GM12878 (cell line): ENCODE results near the gene ABCC3. TPM values are rescaled to one million over a fixed set of nuclear protein-coding genes. Genes with fewer than 3 reads are reported as not detected.

Experiments used
- ATAC-seq: fragments of 200-7000 bp; cut with Tn5 transposase; 3 replicates; pipeline ENCODE4 v1.9.1; 2020; ENCODE audit warnings: mild to moderate bottlenecking, moderate library complexity
- BruUV-seq: library from RNA; stranded (reverse); fragments of 400-500 nt; replicated peaks from 2 replicates; lab custom pipeline; 2021; lab: Mats Ljungman, UMichigan
- CTCF ChIA-PET: fragments of 300-600 bp; sonication (Branson Sonifier 250); formaldehyde crosslinking; extraction: SDS; loops from one replicate; lab custom pipeline; 2021; ENCODE audit warnings: inconsistent platforms; lab: Yijun Ruan, JAX
- POLR2A ChIA-PET: fragments of 350-600 bp; formaldehyde crosslinking; extraction: SDS; loops from one replicate; lab custom pipeline; 2021; ENCODE audit warnings: inconsistent platforms; lab: Charles Lee
- RAD21 ChIA-PET: fragments of 300-600 bp; sonication (Branson Sonifier 250); formaldehyde crosslinking; loops from one replicate; lab custom pipeline; 2023; ENCODE audit warnings: antibody characterized with exemption; ENCODE audit not compliant: unreplicated experiment; lab: Charles Lee
- SMC1A ChIA-PET: fragments of 300-600 bp; sonication (Branson Sonifier 250); formaldehyde crosslinking; loops from one replicate; lab custom pipeline; 2023; ENCODE audit not compliant: unreplicated experiment, uncharacterized antibody; lab: Charles Lee
- DNase-seq: peaks from one replicate; pipeline ENCODE4 v3.0.0-alpha.2; 2011; ENCODE audit warnings: low read depth, low spot score
- FAIRE-seq: peaks from 3 replicates; lab custom pipeline; 2011; peaks lifted over from hg19 to GRCh38; lab: Jason Lieb, UNC
- H2AFZ ChIP-seq: 2 replicates; pipeline ENCODE4 v1.6.0; 2011; ENCODE audit warnings: low read depth, low read length, control low read depth; ENCODE audit not compliant: control insufficient read depth
- H3K27ac ChIP-seq: 2 replicates; pipeline ENCODE4 v1.5.1; 2011; ENCODE audit warnings: control low read depth; ENCODE audit not compliant: control insufficient read depth, insufficient read depth
- H3K27me3 ChIP-seq, 2 experiments: replicated peaks in 1 of 2; 2 replicates each; pipeline versions ENCODE4 v1.6.0 to v1.6.1; 2011; ENCODE audit warnings: low read length in 1 of 2; ENCODE audit not compliant: control insufficient read depth in 2 of 2, insufficient read depth in 2 of 2
- H3K36me3 ChIP-seq, 2 experiments: 2 replicates each; pipeline ENCODE4 v1.5.1; 2011; ENCODE audit warnings: low read length in 1 of 2; ENCODE audit not compliant: control insufficient read depth in 2 of 2, insufficient read depth in 2 of 2
- H3K4me1 ChIP-seq: 2 replicates; pipeline ENCODE4 v1.6.1; 2011; ENCODE audit warnings: mild to moderate bottlenecking, low read length, moderate library complexity, mixed read lengths; ENCODE audit not compliant: control insufficient read depth, insufficient read depth
- H3K4me2 ChIP-seq: 2 replicates; pipeline ENCODE4 v1.6.0; 2011; ENCODE audit warnings: control low read depth; ENCODE audit not compliant: control insufficient read depth, insufficient read depth
- H3K4me3 ChIP-seq: fragments of 200-600 bp; sonication (generic); 2 replicates; pipeline ENCODE4 v1.5.1; 2016
- H3K79me2 ChIP-seq: 2 replicates; pipeline ENCODE4 v1.6.0; 2011; ENCODE audit warnings: low read length; ENCODE audit not compliant: control insufficient read depth, insufficient read depth
- H3K9ac ChIP-seq: 2 replicates; pipeline ENCODE4 v1.8.0; 2011; ENCODE audit warnings: low read length, control low read depth, mixed read lengths; ENCODE audit not compliant: control insufficient read depth, insufficient read depth
- H3K9me3 ChIP-seq: replicated peaks from 3 replicates; pipeline ENCODE4 v1.5.1; 2011; ENCODE audit warnings: mild to moderate bottlenecking, low read length; ENCODE audit not compliant: control insufficient read depth, insufficient read depth
- H4K20me1 ChIP-seq: 2 replicates; pipeline ENCODE4 v1.6.0; 2011; ENCODE audit not compliant: control insufficient read depth, insufficient read depth
- ATF7 ChIP-seq: fragments of 450-650 bp; IDR thresholded peaks from 2 replicates; pipeline ENCODE4 v1.6.1; 2016; ENCODE audit warnings: low read depth, mild to moderate bottlenecking
- BHLHE40 ChIP-seq, 2 experiments: fragments of 450-650 bp in 1 of 2; IDR thresholded peaks; 2 replicates each; pipeline ENCODE4 v1.6.1; 2011 to 2017; ENCODE audit warnings: low read depth in 2 of 2, borderline replicate concordance in 1 of 2, improper control_type of control experiment in 1 of 2, low read length in 1 of 2, mild to moderate bottlenecking in 1 of 2
- CHD1 ChIP-seq: IDR thresholded peaks from 2 replicates; pipeline ENCODE4 v1.6.1; 2012; ENCODE audit warnings: low read depth, low read length, improper control_type of control experiment
- CREM ChIP-seq: IDR thresholded peaks from 2 replicates; pipeline ENCODE4 v1.6.1; 2014; ENCODE audit warnings: antibody characterized with exemption, low read depth
- EED ChIP-seq: sonication (generic); IDR thresholded peaks from 2 replicates; pipeline ENCODE4 v1.6.1; 2016; ENCODE audit warnings: antibody characterized with exemption, low read depth
- HDAC6 ChIP-seq: fragments of 200-600 bp; sonication (generic); IDR thresholded peaks from one replicate; pipeline ENCODE4 v1.8.0; 2017; ENCODE audit warnings: antibody characterized with exemption; ENCODE audit not compliant: unreplicated experiment
- IRF4 ChIP-seq: IDR thresholded peaks from 2 replicates; pipeline ENCODE4 v1.6.1; 2011; ENCODE audit warnings: low read depth, low read length
- NFXL1 ChIP-seq: fragments of 450-650 bp; IDR thresholded peaks from 2 replicates; pipeline ENCODE4 v1.6.1; 2017; ENCODE audit warnings: antibody characterized with exemption, mild to moderate bottlenecking, borderline replicate concordance
- RELA ChIP-seq: fragments of 450-650 bp; IDR thresholded peaks from 2 replicates; pipeline ENCODE4 v1.8.0; 2014; ENCODE audit warnings: borderline replicate concordance; ENCODE audit not compliant: partially characterized antibody
- STAT1 ChIP-seq: fragments of 450-650 bp; conservative IDR thresholded peaks from 2 replicates; pipeline ENCODE4 v1.6.1; 2014; ENCODE audit warnings: antibody characterized with exemption, mild to moderate bottlenecking
- WGBS: methylation state at CpG from one replicate; pipeline ENCODE4 v1.1.6; 2016; ENCODE audit warnings: low lambda C conversion rate; ENCODE audit not compliant: insufficient replicate concordance, insufficient coverage; ENCODE audit errors: missing lambda C conversion rate; 5-methylcytosine and 5-hydroxymethylcytosine counted together
- in situ Hi-C: fragments of 300-500 bp; cut with MboI; formaldehyde crosslinking; loops from 9 replicates; pipeline ENCODE4 v1.14.3; 2018; ENCODE audit warnings: mixed read lengths
- intact Hi-C: fragments of 100-400 bp; cut with micrococcal nuclease; formaldehyde crosslinking; loops from one replicate; pipeline ENCODE4 v1.14.2; 2022; ENCODE audit not compliant: unreplicated experiment
- polyA plus RNA-seq, 11 experiments: library from polyadenylated mRNA; depleted of rRNA in 4 of 11; unstranded in 6 of 11; stranded (reverse) in 5 of 11; fragments of >200 nt; fragmentation: Nextera tagmentation in 4 of 11; fragmentation: Illumina TruSeq in 1 of 11; extraction: Ambion mirVana in 4 of 11; extraction: Trizol in 1 of 11; gene quantifications; 1 replicate in 1 of 11; 2 replicates in 10 of 11; pipeline versions ENCODE4 v1.2.1 to v1.2.3, GENCODE V29; 2011 to 2016; ENCODE audit warnings: inconsistent platforms in 2 of 11, missing spikeins in 2 of 11, low read depth in 1 of 11
- total RNA-seq, 4 experiments: library from RNA; depleted of rRNA in 3 of 4; stranded (reverse); fragments of >200 nt in 3 of 4; fragmentation: Illumina TruSeq in 1 of 4; extraction: Trizol in 1 of 4; gene quantifications; 2 replicates each; pipeline versions ENCODE4 v1.2.1 to v1.2.3, GENCODE V29; 2013 to 2021
- TF ChIP-seq, protein P1 (sequence below): IDR thresholded peaks from 2 replicates; pipeline ENCODE4 v1.6.1; 2012; ENCODE audit warnings: mild to moderate bottlenecking, low read depth, low read length
- TF ChIP-seq, protein P2 (sequence below): fragments of 450-650 bp; IDR thresholded peaks from 2 replicates; pipeline ENCODE4 v1.6.1; 2016; ENCODE audit warnings: mild to moderate bottlenecking, moderate library complexity, borderline replicate concordance
- TF ChIP-seq, protein P3 (sequence below), 3 experiments: IDR thresholded peaks in 2 of 3; conservative IDR thresholded peaks in 1 of 3; 2 replicates each; pipeline ENCODE4 v1.5.1; 2011; ENCODE audit warnings: low read depth in 3 of 3, low read length in 3 of 3, mild to moderate bottlenecking in 3 of 3, control low read depth in 2 of 3, moderate library complexity in 2 of 3, inconsistent platforms in 1 of 3, mixed read lengths in 1 of 3; ENCODE audit not compliant: control insufficient read depth in 2 of 3, insufficient read depth in 1 of 3; ENCODE audit errors: extremely low read depth in 1 of 3

ABCC3 gene
- total and polyA plus RNA-seq, 10 of the 15 experiments (the other 5 are each of a cell fraction or from before 2014, with no cell fraction given), result 0.21 to 2.3 (median 0.71) TPM; not detected in 6

DNA sequence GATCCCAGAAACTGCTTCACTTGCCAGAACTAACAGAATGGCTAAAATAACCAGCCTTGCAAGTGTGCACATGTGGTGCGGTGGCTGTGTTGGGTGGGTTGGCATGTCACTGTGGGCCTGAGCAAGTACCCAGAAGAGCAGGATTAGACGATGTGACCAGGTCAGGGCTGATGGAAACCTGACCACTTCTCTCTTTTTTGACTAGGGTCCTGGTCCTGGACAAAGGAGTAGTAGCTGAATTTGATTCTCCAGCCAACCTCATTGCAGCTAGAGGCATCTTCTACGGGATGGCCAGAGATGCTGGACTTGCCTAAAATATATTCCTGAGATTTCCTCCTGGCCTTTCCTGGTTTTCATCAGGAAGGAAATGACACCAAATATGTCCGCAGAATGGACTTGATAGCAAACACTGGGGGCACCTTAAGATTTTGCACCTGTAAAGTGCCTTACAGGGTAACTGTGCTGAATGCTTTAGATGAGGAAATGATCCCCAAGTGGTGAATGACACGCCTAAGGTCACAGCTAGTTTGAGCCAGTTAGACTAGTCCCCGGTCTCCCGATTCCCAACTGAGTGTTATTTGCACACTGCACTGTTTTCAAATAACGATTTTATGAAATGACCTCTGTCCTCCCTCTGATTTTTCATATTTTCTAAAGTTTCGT lies 56.3 kb downstream of the ABCC3 start:
- Histone ChIP-seq H3K27ac (no peak overlapping the region), H3K4me1 (0 out of 2 replicates have a peak, but pooled peaks cover 2% of the 10 kb centered on the region), H4K20me1 (no peaks in the 10 kb centered on the region), H3K36me3 (peaks cover 2 to 12% of the 10 kb centered on the region in 2 experiments), H3K4me2 (no peak overlapping the region)
- in situ Hi-C loops, result no loop called here
- ChIA-PET POLR2A (interaction anchor here (0.6 kb wide), 2 partner anchors 46 to 73 kb away, joined by 3 to 7 read pairs; no protein-coding TSS in a partner anchor), CTCF (interaction anchor here (8.2 kb wide), 1 partner anchor 60 kb away, joined by 211 read pairs; the partner anchor contains the start of gene ABCC3)
- DNase-seq, result no peak
- TF ChIP-seq, protein P1, sequence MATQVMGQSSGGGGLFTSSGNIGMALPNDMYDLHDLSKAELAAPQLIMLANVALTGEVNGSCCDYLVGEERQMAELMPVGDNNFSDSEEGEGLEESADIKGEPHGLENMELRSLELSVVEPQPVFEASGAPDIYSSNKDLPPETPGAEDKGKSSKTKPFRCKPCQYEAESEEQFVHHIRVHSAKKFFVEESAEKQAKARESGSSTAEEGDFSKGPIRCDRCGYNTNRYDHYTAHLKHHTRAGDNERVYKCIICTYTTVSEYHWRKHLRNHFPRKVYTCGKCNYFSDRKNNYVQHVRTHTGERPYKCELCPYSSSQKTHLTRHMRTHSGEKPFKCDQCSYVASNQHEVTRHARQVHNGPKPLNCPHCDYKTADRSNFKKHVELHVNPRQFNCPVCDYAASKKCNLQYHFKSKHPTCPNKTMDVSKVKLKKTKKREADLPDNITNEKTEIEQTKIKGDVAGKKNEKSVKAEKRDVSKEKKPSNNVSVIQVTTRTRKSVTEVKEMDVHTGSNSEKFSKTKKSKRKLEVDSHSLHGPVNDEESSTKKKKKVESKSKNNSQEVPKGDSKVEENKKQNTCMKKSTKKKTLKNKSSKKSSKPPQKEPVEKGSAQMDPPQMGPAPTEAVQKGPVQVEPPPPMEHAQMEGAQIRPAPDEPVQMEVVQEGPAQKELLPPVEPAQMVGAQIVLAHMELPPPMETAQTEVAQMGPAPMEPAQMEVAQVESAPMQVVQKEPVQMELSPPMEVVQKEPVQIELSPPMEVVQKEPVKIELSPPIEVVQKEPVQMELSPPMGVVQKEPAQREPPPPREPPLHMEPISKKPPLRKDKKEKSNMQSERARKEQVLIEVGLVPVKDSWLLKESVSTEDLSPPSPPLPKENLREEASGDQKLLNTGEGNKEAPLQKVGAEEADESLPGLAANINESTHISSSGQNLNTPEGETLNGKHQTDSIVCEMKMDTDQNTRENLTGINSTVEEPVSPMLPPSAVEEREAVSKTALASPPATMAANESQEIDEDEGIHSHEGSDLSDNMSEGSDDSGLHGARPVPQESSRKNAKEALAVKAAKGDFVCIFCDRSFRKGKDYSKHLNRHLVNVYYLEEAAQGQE, result no peak
- TF ChIP-seq, protein P2, sequence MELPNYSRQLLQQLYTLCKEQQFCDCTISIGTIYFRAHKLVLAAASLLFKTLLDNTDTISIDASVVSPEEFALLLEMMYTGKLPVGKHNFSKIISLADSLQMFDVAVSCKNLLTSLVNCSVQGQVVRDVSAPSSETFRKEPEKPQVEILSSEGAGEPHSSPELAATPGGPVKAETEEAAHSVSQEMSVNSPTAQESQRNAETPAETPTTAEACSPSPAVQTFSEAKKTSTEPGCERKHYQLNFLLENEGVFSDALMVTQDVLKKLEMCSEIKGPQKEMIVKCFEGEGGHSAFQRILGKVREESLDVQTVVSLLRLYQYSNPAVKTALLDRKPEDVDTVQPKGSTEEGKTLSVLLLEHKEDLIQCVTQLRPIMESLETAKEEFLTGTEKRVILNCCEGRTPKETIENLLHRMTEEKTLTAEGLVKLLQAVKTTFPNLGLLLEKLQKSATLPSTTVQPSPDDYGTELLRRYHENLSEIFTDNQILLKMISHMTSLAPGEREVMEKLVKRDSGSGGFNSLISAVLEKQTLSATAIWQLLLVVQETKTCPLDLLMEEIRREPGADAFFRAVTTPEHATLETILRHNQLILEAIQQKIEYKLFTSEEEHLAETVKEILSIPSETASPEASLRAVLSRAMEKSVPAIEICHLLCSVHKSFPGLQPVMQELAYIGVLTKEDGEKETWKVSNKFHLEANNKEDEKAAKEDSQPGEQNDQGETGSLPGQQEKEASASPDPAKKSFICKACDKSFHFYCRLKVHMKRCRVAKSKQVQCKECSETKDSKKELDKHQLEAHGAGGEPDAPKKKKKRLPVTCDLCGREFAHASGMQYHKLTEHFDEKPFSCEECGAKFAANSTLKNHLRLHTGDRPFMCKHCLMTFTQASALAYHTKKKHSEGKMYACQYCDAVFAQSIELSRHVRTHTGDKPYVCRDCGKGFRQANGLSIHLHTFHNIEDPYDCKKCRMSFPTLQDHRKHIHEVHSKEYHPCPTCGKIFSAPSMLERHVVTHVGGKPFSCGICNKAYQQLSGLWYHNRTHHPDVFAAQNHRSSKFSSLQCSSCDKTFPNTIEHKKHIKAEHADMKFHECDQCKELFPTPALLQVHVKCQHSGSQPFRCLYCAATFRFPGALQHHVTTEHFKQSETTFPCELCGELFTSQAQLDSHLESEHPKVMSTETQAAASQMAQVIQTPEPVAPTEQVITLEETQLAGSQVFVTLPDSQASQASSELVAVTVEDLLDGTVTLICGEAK, result no peak
- no peak for TF ChIP-seq STAT1
- no peak for TF ChIP-seq NFXL1
- TF ChIP-seq EED, result no peak
- TF ChIP-seq, protein P3, sequence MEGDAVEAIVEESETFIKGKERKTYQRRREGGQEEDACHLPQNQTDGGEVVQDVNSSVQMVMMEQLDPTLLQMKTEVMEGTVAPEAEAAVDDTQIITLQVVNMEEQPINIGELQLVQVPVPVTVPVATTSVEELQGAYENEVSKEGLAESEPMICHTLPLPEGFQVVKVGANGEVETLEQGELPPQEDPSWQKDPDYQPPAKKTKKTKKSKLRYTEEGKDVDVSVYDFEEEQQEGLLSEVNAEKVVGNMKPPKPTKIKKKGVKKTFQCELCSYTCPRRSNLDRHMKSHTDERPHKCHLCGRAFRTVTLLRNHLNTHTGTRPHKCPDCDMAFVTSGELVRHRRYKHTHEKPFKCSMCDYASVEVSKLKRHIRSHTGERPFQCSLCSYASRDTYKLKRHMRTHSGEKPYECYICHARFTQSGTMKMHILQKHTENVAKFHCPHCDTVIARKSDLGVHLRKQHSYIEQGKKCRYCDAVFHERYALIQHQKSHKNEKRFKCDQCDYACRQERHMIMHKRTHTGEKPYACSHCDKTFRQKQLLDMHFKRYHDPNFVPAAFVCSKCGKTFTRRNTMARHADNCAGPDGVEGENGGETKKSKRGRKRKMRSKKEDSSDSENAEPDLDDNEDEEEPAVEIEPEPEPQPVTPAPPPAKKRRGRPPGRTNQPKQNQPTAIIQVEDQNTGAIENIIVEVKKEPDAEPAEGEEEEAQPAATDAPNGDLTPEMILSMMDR (IDR thresholded peaks at IDR 0.05 in 2 of 3, conservative IDR thresholded peaks at IDR 0.05 in 1 of 3; ENCODE audit: control insufficient read depth in 2 of 3, extremely low read depth in 1 of 3, insufficient read depth in 1 of 3, low read depth in 3 of 3, low read length in 3 of 3), result no peak
- TF ChIP-seq RELA, result no peak
- no peak for TF ChIP-seq BHLHE40 (IDR thresholded peaks at IDR 0.05; ENCODE audit: borderline replicate concordance in 1 of 2, low read depth in 2 of 2, low read length in 1 of 2)
- no peak for TF ChIP-seq CREM
- no peak for TF ChIP-seq CHD1
- TF ChIP-seq ATF7, result no peak
- TF ChIP-seq IRF4, result no peak
- no peak for TF ChIP-seq HDAC6
- TF ChIP-seq, all 136 proteins: peak for 0
- H3K9me3 ChIP-seq, result no peaks in the 10 kb centered on the region
- no peak overlapping the region for H3K4me3 ChIP-seq
- intact Hi-C loops, result no loop called here
- ATAC-seq, result no peak
- FAIRE-seq, result no peak
- H3K9ac ChIP-seq, result no peak overlapping the region
- BruUV-seq, result no TSS peak
- H2AFZ ChIP-seq, result no peak overlapping the region
- ChIA-PET SMC1A (interaction anchor here (0.7 to 1.9 kb wide), 4 partner anchors 39 to 63 kb away, joined by 3 to 6 read pairs (median 4); no protein-coding TSS in a partner anchor), RAD21 (interaction anchor here (2.0 kb wide), 1 partner anchor 58 kb away, joined by 4 read pairs; no protein-coding TSS in a partner anchor)
- H3K27me3 ChIP-seq, result no peaks in the 10 kb centered on the region
- 72% methylated on average over 9 of the region's 9 CpGs for WGBS
- H3K79me2 ChIP-seq, result no peaks in the 10 kb centered on the region
